ENCODE results near the gene BANF2. TPM values are rescaled to one million over a fixed set of nuclear protein-coding genes. Genes with fewer than 3 reads are reported as not detected.

The BANF2 gene
- polyA plus RNA-seq, 1 experiment = not detected

DNA sequence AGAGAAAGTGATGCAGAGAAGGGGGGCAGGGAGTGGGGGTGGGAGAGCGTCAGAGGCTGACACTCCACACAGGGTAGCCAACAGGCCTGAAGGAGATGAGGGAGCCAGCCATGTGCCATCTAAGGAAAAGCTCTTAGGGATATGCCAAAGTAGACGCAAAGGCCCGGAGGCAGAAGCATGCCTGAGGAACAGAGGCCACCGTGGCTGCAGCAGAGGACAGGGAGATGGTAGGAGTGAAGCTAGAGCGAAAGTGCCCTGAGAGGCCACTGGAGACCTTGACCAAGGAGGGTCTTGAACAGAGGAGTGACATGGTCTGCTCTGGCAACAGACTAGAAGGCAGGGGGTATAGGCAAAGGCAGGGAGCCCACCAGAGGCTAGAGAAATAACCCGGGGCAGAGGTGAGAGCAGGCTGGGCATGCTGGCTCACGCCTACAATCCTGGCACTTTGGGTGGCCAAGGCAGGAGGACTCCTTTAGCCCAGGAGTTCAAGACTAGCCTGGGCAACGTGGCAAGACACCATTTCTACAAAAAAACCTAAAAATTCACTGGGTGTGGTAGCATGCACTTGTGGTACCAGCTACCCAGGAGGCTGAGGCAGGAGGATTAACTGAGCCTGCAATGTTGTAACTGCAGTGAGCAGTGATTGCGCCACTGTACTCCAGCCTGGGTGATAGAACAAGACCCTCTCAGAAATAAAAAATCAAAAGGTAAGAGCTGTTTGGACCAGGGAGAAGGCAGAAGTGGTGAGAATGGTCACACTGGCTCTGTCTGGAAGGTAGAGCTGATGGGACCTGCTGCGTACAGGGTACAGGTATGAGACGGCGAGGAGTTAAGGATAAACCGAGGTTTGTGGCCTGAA lies 24.0 kb upstream of the BANF2 start:
- DNase-seq (ENCODE audit: low read depth) = no peak
- Histone ChIP-seq H3K27me3 (ENCODE audit: control insufficient read depth, insufficient read depth, low read length) (no peaks in the 10 kb centered on the region), H3K4me3 (ENCODE audit: low read depth, low read length) (no peak overlapping the region), H3K36me3 (ENCODE audit: control insufficient read depth, insufficient read depth, low read length) (peaks cover 18% of the 10 kb centered on the region)
- CTCF ChIA-PET = interaction anchor here (0.7 to 2.5 kb wide), 7 partner anchors 10 to 284 kb away, joined by 3 to 10 read pairs (median 3); no protein-coding TSS in a partner anchor
- TF ChIP-seq CTCF (IDR thresholded peaks at IDR 0.05; ENCODE audit: insufficient read depth, low read depth, low read length) = no peak
- POLR2A ChIA-PET = no interaction called here

DNA sequence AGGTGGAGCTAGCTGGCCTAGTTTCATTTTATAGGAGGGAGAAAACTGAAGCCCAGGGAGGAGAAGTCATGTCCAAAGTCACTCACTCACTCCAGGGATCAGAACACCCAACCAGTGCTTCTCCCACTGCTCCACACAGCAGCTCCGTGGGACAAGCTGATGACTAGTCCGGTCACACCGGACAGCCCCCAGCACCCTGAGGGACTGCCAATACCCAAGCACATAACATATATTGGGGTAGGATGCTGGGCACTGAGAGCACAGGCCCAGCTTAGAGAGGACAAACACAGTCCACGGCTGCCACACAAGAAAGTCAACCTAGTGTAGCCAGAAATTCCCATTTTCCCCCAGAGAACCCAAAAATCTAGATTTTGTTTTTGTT lies 23.4 kb upstream of the BANF2 start:
- ChIA-PET POLR2A (no interaction called here), CTCF (interaction anchor here (0.7 to 2.5 kb wide), 6 partner anchors 27 to 283 kb away, joined by 3 to 10 read pairs (median 3); no protein-coding TSS in a partner anchor)
- DNase-seq (ENCODE audit: low read depth) = no peak
- H3K36me3 ChIP-seq (ENCODE audit: control insufficient read depth, insufficient read depth, low read length) = peaks cover 16% of the 10 kb centered on the region
- H3K4me3 ChIP-seq (ENCODE audit: low read depth, low read length) = no peak overlapping the region
- TF ChIP-seq CTCF (IDR thresholded peaks at IDR 0.05; ENCODE audit: insufficient read depth, low read depth, low read length) = no peak
- H3K27me3 ChIP-seq (ENCODE audit: control insufficient read depth, insufficient read depth, low read length) = no peaks in the 10 kb centered on the region

- ChIA-PET POLR2A (interaction anchor here (0.6 kb wide), 1 partner anchor 198 kb away, joined by 6 read pairs; no protein-coding TSS in a partner anchor), CTCF (interaction anchor here (0.9 to 2.5 kb wide), 5 partner anchors 11 to 319 kb away, joined by 3 to 10 read pairs (median 3); no protein-coding TSS in a partner anchor)
- Histone ChIP-seq H3K4me3 (ENCODE audit: low read depth, low read length) (no peak overlapping the region), H3K27me3 (ENCODE audit: control insufficient read depth, insufficient read depth, low read length) (no peaks in the 10 kb centered on the region), H3K36me3 (ENCODE audit: control insufficient read depth, insufficient read depth, low read length) (peaks cover 15% of the 10 kb centered on the region)
- no peak for DNase-seq (ENCODE audit: low read depth)
- TF ChIP-seq CTCF (IDR thresholded peaks at IDR 0.05; ENCODE audit: insufficient read depth, low read depth, low read length) = no peak
Observed at GRCh38 chr20:17676942-17677341, 22.8 kb upstream of the BANF2 start.

DNA sequence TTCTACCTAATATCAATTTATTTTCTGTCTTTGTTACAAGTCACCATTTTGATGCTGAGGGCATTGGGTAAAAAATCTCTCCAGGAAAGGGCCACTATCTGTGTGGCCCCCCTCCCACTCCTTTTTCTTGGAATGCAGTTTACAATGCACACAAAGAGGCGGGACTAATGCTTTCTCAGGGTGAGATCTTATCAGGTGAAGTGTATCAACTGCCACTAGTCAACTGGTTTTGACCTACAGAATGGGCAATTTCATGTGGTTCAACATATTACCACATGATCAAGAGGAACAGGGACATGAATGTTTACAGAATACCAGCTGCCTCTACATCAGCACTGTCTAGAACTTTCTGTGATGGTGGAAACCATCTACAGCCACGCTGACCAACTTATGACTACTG lies 21.5 kb upstream of the BANF2 start:
- DNase-seq (ENCODE audit: low read depth) = no peak

More for the DNA sequence above, 21.5 kb upstream of the BANF2 start:
- Histone ChIP-seq H3K27me3 (ENCODE audit: control insufficient read depth, insufficient read depth, low read length) (no peaks in the 10 kb centered on the region), H3K4me3 (ENCODE audit: low read depth, low read length) (no peak overlapping the region), H3K36me3 (ENCODE audit: control insufficient read depth, insufficient read depth, low read length) (peaks cover 15% of the 10 kb centered on the region)
- no peak for TF ChIP-seq CTCF (IDR thresholded peaks at IDR 0.05; ENCODE audit: insufficient read depth, low read depth, low read length)
- ChIA-PET POLR2A (no interaction called here), CTCF (interaction anchor here (1.1 kb wide), 1 partner anchor 12 kb away, joined by 3 read pairs; no protein-coding TSS in a partner anchor)

Data from BJ (cell line).